Astrocyte (in vitro differentiated cells and primary cell): Measurements from ENCODE around the gene MIR17HG. TPM values are rescaled to one million over a fixed set of nuclear protein-coding genes. Genes with fewer than 3 reads are reported as not detected.
A peak's percentile ranks its signal among the peaks of the same experiment; 100 is the strongest.

Experiments used
- DNase-seq: peaks from one replicate; pipeline ENCODE4 v3.0.0-alpha.2; 2010; ENCODE audit warnings: low read depth
- FAIRE-seq: peaks from 2 replicates; lab custom pipeline; 2011; peaks lifted over from hg19 to GRCh38; lab: Jason Lieb, UNC
- H2AFZ ChIP-seq: 2 replicates; pipeline ENCODE4 v1.6.0; 2012; ENCODE audit warnings: low read depth, low read length, inconsistent platforms
- H3K27ac ChIP-seq: 2 replicates; pipeline ENCODE4 v1.5.1; 2011; ENCODE audit warnings: low read depth, low read length, inconsistent platforms
- H3K27me3 ChIP-seq: 2 replicates; pipeline ENCODE4 v1.6.0; 2011; ENCODE audit warnings: low read length, inconsistent platforms; ENCODE audit not compliant: insufficient read depth
- H3K36me3 ChIP-seq: 2 replicates; pipeline ENCODE4 v1.5.1; 2011; ENCODE audit warnings: low read length, inconsistent platforms; ENCODE audit not compliant: insufficient read depth
- H3K4me1 ChIP-seq: 2 replicates; pipeline ENCODE4 v1.5.1; 2011; ENCODE audit warnings: low read length, inconsistent platforms; ENCODE audit not compliant: insufficient read depth
- H3K4me2 ChIP-seq: 2 replicates; pipeline ENCODE4 v1.6.0; 2012; ENCODE audit warnings: low read length, inconsistent platforms
- H3K4me3 ChIP-seq: 2 replicates; pipeline ENCODE4 v1.5.1; 2011; ENCODE audit warnings: low read depth, mild to moderate bottlenecking, low read length, inconsistent platforms; ENCODE audit not compliant: insufficient read depth
- H3K79me2 ChIP-seq: 2 replicates; pipeline ENCODE4 v1.6.0; 2012; ENCODE audit warnings: mild to moderate bottlenecking, low read length, inconsistent platforms; ENCODE audit not compliant: insufficient read depth
- H3K9ac ChIP-seq: 2 replicates; pipeline ENCODE4 v1.6.0; 2012; ENCODE audit warnings: mild to moderate bottlenecking, low read length, inconsistent platforms
- H3K9me3 ChIP-seq: 2 replicates; pipeline ENCODE4 v1.5.1; 2012; ENCODE audit warnings: low read depth, mild to moderate bottlenecking, low read length, inconsistent platforms; ENCODE audit not compliant: insufficient read depth
- H4K20me1 ChIP-seq: 2 replicates; pipeline ENCODE4 v1.6.0; 2012; ENCODE audit warnings: low read length, inconsistent platforms; ENCODE audit not compliant: insufficient read depth
- H3K27ac Mint-ChIP-seq: one replicate; pipeline ENCODE4 v1.8.0; 2021; ENCODE audit warnings: mild to moderate bottlenecking, mixed read lengths; ENCODE audit not compliant: unreplicated experiment
- H3K27me3 Mint-ChIP-seq: one replicate; pipeline ENCODE4 v1.8.0; 2021; ENCODE audit warnings: low read depth, mixed read lengths; ENCODE audit not compliant: unreplicated experiment
- H3K36me3 Mint-ChIP-seq: one replicate; pipeline ENCODE4 v1.8.0; 2021; ENCODE audit warnings: low read depth, mixed read lengths; ENCODE audit not compliant: unreplicated experiment
- H3K4me1 Mint-ChIP-seq: one replicate; pipeline ENCODE4 v1.8.0; 2021; ENCODE audit warnings: low read depth, mixed read lengths; ENCODE audit not compliant: unreplicated experiment
- H3K4me3 Mint-ChIP-seq: one replicate; pipeline ENCODE4 v1.8.0; 2021; ENCODE audit warnings: mild to moderate bottlenecking, moderate library complexity, mixed read lengths; ENCODE audit not compliant: unreplicated experiment
- H3K9me3 Mint-ChIP-seq: one replicate; pipeline ENCODE4 v1.8.0; 2021; ENCODE audit warnings: mild to moderate bottlenecking, mixed read lengths; ENCODE audit not compliant: unreplicated experiment
- CTCF ChIP-seq: IDR thresholded peaks from 2 replicates; pipeline ENCODE4 v1.5.1; 2011; ENCODE audit warnings: low read depth, mild to moderate bottlenecking, inconsistent platforms, low read length, moderate library complexity; ENCODE audit not compliant: insufficient read depth
- EZH2 ChIP-seq: IDR thresholded peaks from 2 replicates; pipeline ENCODE4 v1.6.1; 2012; ENCODE audit warnings: mild to moderate bottlenecking, low read length, inconsistent platforms; ENCODE audit not compliant: insufficient read depth
- total RNA-seq: library from RNA; stranded (reverse); gene quantifications from 2 replicates; pipeline ENCODE4 v1.2.1, GENCODE V29; 2021

Gene MIR17HG
- total RNA-seq, 1 donor from 2014 or later, result 6.3 TPM

- H3K9me3 ChIP-seq, result no peaks in the 10 kb centered on the region
- H2AFZ ChIP-seq, result no peak overlapping the region
- peaks cover 12% of the 10 kb centered on the region for H3K4me1 ChIP-seq
- FAIRE-seq (no peak), DNase-seq (peak; percentile 39)
- H3K4me2 ChIP-seq, result peak overlapping the region; percentile 36
- Mint-ChIP-seq H3K4me3 (no peak overlapping the region), H3K36me3 (peaks cover 2% of the 10 kb centered on the region), H3K9me3 (no peaks in the 10 kb centered on the region), H3K4me1 (peaks cover 25% of the 10 kb centered on the region), H3K27me3 (no peaks in the 10 kb centered on the region), H3K27ac (peak overlapping the region; percentile 60)
- no peak overlapping the region for H3K9ac ChIP-seq
- no peak for TF ChIP-seq EZH2
- no peak for TF ChIP-seq CTCF
- no peaks in the 10 kb centered on the region for H4K20me1 ChIP-seq
- H3K36me3 ChIP-seq, result no peaks in the 10 kb centered on the region
- H3K4me3 ChIP-seq, result no peak overlapping the region
- no peak overlapping the region for H3K27ac ChIP-seq
- H3K79me2 ChIP-seq, result no peaks in the 10 kb centered on the region
- no peaks in the 10 kb centered on the region for H3K27me3 ChIP-seq
Observed at GRCh38 chr13:91368676-91369440, 21.4 kb downstream of the MIR17HG start.

- no peak for FAIRE-seq
- H3K27me3 ChIP-seq, result no peaks in the 10 kb centered on the region
- TF ChIP-seq CTCF, result no peak
- no peak for TF ChIP-seq EZH2
Observed at GRCh38 chr13:91369441-91369831, 21.9 kb downstream of the MIR17HG start.

DNA sequence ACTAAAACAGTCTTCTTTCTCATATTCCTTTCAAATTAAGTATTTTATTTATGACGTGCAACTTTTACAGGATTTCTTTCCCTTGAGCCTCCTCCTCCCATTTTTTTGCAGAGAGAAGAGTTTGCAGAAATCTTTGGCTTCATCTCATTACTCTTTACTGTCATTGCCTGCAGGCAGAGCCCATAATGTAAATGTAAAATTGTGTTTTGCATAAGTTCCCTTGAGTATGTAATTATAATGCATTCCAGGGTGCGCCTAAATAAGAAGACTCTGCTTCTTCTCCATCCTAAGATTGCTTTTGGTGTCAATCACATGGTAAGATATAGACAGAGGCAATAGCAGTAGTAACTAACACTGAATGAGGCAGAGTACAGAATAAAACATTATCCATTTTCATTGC is 23.0 kb downstream of the MIR17HG start:
- Mint-ChIP-seq H3K9me3 (no peaks in the 10 kb centered on the region), H3K4me1 (peaks cover 25% of the 10 kb centered on the region), H3K27ac (no peak overlapping the region), H3K36me3 (peaks cover 2% of the 10 kb centered on the region), H3K27me3 (no peaks in the 10 kb centered on the region), H3K4me3 (no peak overlapping the region)
- FAIRE-seq (no peak), DNase-seq (no peak)
- Histone ChIP-seq H3K4me1 (peaks cover 12% of the 10 kb centered on the region), H3K9me3 (no peaks in the 10 kb centered on the region), H3K9ac (no peak overlapping the region), H4K20me1 (no peaks in the 10 kb centered on the region), H3K79me2 (no peaks in the 10 kb centered on the region), H3K4me3 (no peak overlapping the region), H3K27ac (no peak overlapping the region), H3K27me3 (no peaks in the 10 kb centered on the region), H2AFZ (no peak overlapping the region), H3K4me2 (no peak overlapping the region), H3K36me3 (no peaks in the 10 kb centered on the region)
- TF ChIP-seq CTCF (no peak), EZH2 (no peak)

More at GRCh38 chr13:91369441-91369831, 21.9 kb downstream of the MIR17HG start:
- Mint-ChIP-seq H3K36me3 (peaks cover 2% of the 10 kb centered on the region), H3K4me1 (peaks cover 25% of the 10 kb centered on the region), H3K9me3 (no peaks in the 10 kb centered on the region), H3K27me3 (no peaks in the 10 kb centered on the region), H3K4me3 (no peak overlapping the region), H3K27ac (peak overlapping the region; percentile 60)
- Histone ChIP-seq H3K4me3 (no peak overlapping the region), H3K79me2 (no peaks in the 10 kb centered on the region), H3K4me1 (peaks cover 12% of the 10 kb centered on the region), H3K4me2 (peak overlapping the region; percentile 36), H3K36me3 (no peaks in the 10 kb centered on the region), H3K27ac (no peak overlapping the region), H4K20me1 (no peaks in the 10 kb centered on the region), H2AFZ (no peak overlapping the region), H3K9me3 (no peaks in the 10 kb centered on the region), H3K9ac (no peak overlapping the region)
- DNase-seq, result peak; percentile 60
